Upper lobe of right lung (tissue), 1 donor: ENCODE results near the gene C1QC. TPM values are rescaled to one million over a fixed set of nuclear protein-coding genes. Genes with fewer than 3 reads are reported as not detected.

Source experiments
- ATAC-seq: fragments of 200-7000 bp; cut with Tn5 transposase; one replicate; pipeline ENCODE4 v1.9.1; 2020; ENCODE audit warnings: mild to moderate bottlenecking, moderate library complexity
- DNase-seq: peaks from one replicate; pipeline ENCODE4 v3.0.0-alpha.2; 2020
- H3K27ac ChIP-seq: fragments of 200-600 bp; one replicate; pipeline ENCODE4 v1.8.0; 2022
- H3K27me3 ChIP-seq: fragments of 200-600 bp; one replicate; pipeline ENCODE4 v1.8.0; 2022; ENCODE audit warnings: mild to moderate bottlenecking
- H3K36me3 ChIP-seq: fragments of 200-600 bp; one replicate; pipeline ENCODE4 v1.8.0; 2022
- H3K4me1 ChIP-seq: fragments of 200-600 bp; one replicate; pipeline ENCODE4 v1.8.0; 2022
- H3K4me3 ChIP-seq: fragments of 200-600 bp; one replicate; pipeline ENCODE4 v1.8.0; 2022; ENCODE audit warnings: mild to moderate bottlenecking
- H3K9me3 ChIP-seq: fragments of 200-600 bp; one replicate; pipeline ENCODE4 v1.8.0; 2022
- CTCF ChIP-seq: fragments of 200-600 bp; IDR thresholded peaks from one replicate; pipeline ENCODE4 v1.8.0; 2022; ENCODE audit warnings: antibody characterized with exemption
- intact Hi-C: fragments of 100-400 bp; cut with DNase I; formaldehyde crosslinking; loops from one replicate; pipeline ENCODE4 v1.11.0; 2022
- total RNA-seq: library from RNA; stranded (reverse); fragmentation: NEBNext Ultra II Directional; extraction: Animal tissue kit (Norgen Biotek cat#: 25700); gene quantifications from one replicate; pipeline ENCODE4 v1.2.1, GENCODE V29; 2021
- donor health status: DM: no; HTN: yes; CAD: no; lungs with severe emphysema.

C1QC gene
- total RNA-seq, 1 donor from 2014 or later: 353 TPM

GRCh38 chr1:22646384-22646783, 3.0 kb downstream of the C1QC start:
- intact Hi-C loops: no loop called here
- Histone ChIP-seq H3K4me3 (no peak overlapping the region), H3K4me1 (peaks cover 4% of the 10 kb centered on the region), H3K27me3 (peaks cover 9% of the 10 kb centered on the region), H3K9me3 (no peaks in the 10 kb centered on the region), H3K36me3 (no peaks in the 10 kb centered on the region), H3K27ac (peak overlapping the region; percentile 63)
- DNase-seq: no peak
- TF ChIP-seq CTCF: no peak
- no peak for ATAC-seq

- Histone ChIP-seq H3K9me3 (no peaks in the 10 kb centered on the region), H3K36me3 (no peaks in the 10 kb centered on the region), H3K27ac (no peak overlapping the region), H3K27me3 (no peaks in the 10 kb centered on the region), H3K4me3 (no peak overlapping the region), H3K4me1 (no peaks in the 10 kb centered on the region)
- no peak for TF ChIP-seq CTCF
- DNase-seq: no peak
- no peak for ATAC-seq
- intact Hi-C loops: no loop called here
Observed at GRCh38 chr1:22650089-22650693, 6.8 kb downstream of the C1QC start.

- peak; percentile 64 for ATAC-seq
- no peak overlapping the region for H3K4me3 ChIP-seq
- no peaks in the 10 kb centered on the region for H3K4me1 ChIP-seq
- H3K9me3 ChIP-seq: no peaks in the 10 kb centered on the region
- intact Hi-C loops: no loop called here
- peak overlapping the region; percentile 6 for H3K27ac ChIP-seq
- TF ChIP-seq CTCF: no peak
- H3K36me3 ChIP-seq: no peaks in the 10 kb centered on the region
- no peak for DNase-seq
- no peaks in the 10 kb centered on the region for H3K27me3 ChIP-seq
Observed at GRCh38 chr1:22651941-22652856, 8.8 kb downstream of the C1QC start.

GRCh38 chr1:22652881-22653316, 9.5 kb downstream of the C1QC start, which contains the start of gene C1QB:
C1QB (plus strand) TSS chr1:22653236; CDS start chr1:22659463, 6,227 bp downstream.
- Histone ChIP-seq H3K27me3 (no peaks in the 10 kb centered on the region), H3K36me3 (no peaks in the 10 kb centered on the region), H3K4me1 (no peaks in the 10 kb centered on the region), H3K27ac (peak within 1 kb of the TSS; percentile 58), H3K9me3 (no peaks in the 10 kb centered on the region), H3K4me3 (peak within 1 kb of the TSS; percentile 44)
- DNase-seq (peak; percentile 84), ATAC-seq (peak; percentile 90)
- intact Hi-C loops: no loop called here
- TF ChIP-seq CTCF: no peak

- Histone ChIP-seq H3K27me3 (no peaks in the 10 kb centered on the region), H3K4me1 (no peaks in the 10 kb centered on the region), H3K27ac (no peak overlapping the region), H3K4me3 (peak overlapping the region; percentile 44), H3K9me3 (no peaks in the 10 kb centered on the region), H3K36me3 (no peaks in the 10 kb centered on the region)
- intact Hi-C loops: no loop called here
- no peak for ATAC-seq
- DNase-seq: no peak
- no peak for TF ChIP-seq CTCF
Observed at GRCh38 chr1:22654692-22655091, 11.3 kb downstream of the C1QC start.
